GM23338 (cell line): ENCODE measurements around the gene TRPM2. TPM values are rescaled to one million over a fixed set of nuclear protein-coding genes. Genes with fewer than 3 reads are reported as not detected.

Experiments used
- ATAC-seq: fragments of 200-7000 bp; cut with Tn5 transposase; 3 replicates; pipeline ENCODE4 v1.9.1; 2020
- DNase-seq: peaks from one replicate; pipeline ENCODE4 v3.0.0-alpha.2; 2015; ENCODE audit warnings: low spot score
- H2AFZ ChIP-seq: fragments of 200-600 bp; sonication (generic); 2 replicates; pipeline ENCODE4 v1.8.0; 2016; ENCODE audit warnings: antibody characterized with exemption, mild to moderate bottlenecking, moderate library complexity
- H3F3A ChIP-seq: fragments of 200-600 bp; sonication (generic); replicated peaks from 2 replicates; pipeline ENCODE4 v1.8.0; 2017; ENCODE audit warnings: antibody characterized with exemption, mixed run types, low read depth
- H3K27ac ChIP-seq: fragments of 200-600 bp; sonication (generic); 2 replicates; pipeline ENCODE4 v1.6.1; 2016; ENCODE audit warnings: low read depth
- H3K27me3 ChIP-seq: fragments of 200-600 bp; sonication (generic); 2 replicates; pipeline ENCODE4 v1.8.0; 2016; ENCODE audit warnings: mild to moderate bottlenecking, mixed run types, moderate library complexity; ENCODE audit not compliant: insufficient read depth
- H3K36me3 ChIP-seq: fragments of 200-600 bp; sonication (generic); 2 replicates; pipeline ENCODE4 v1.8.0; 2016; ENCODE audit warnings: mild to moderate bottlenecking; ENCODE audit not compliant: insufficient read depth
- H3K4me1 ChIP-seq: fragments of 200-600 bp; sonication (generic); 2 replicates; pipeline ENCODE4 v1.8.0; 2016; ENCODE audit warnings: mild to moderate bottlenecking, moderate library complexity; ENCODE audit not compliant: insufficient read depth
- H3K4me2 ChIP-seq: fragments of 200-600 bp; sonication (generic); 2 replicates; pipeline ENCODE4 v1.7.1; 2017; ENCODE audit warnings: mixed run types
- H3K4me3 ChIP-seq: fragments of 200-600 bp; sonication (generic); 2 replicates; pipeline ENCODE4 v1.6.1; 2016; ENCODE audit warnings: mixed run types
- H3K79me2 ChIP-seq: fragments of 200-600 bp; sonication (generic); replicated peaks from 2 replicates; pipeline ENCODE4 v1.8.0; 2017; ENCODE audit warnings: mild to moderate bottlenecking; ENCODE audit not compliant: insufficient read depth
- H3K9me2 ChIP-seq: fragments of 200-600 bp; sonication (generic); 2 replicates; pipeline ENCODE4 v1.8.0; 2017; ENCODE audit not compliant: insufficient read depth
- H4K20me1 ChIP-seq: fragments of 200-600 bp; sonication (generic); replicated peaks from 2 replicates; pipeline ENCODE4 v1.8.0; 2017; ENCODE audit warnings: mild to moderate bottlenecking; ENCODE audit not compliant: insufficient read depth
- H3K27ac Mint-ChIP-seq: 2 replicates; pipeline ENCODE4 v1.8.0; 2020; ENCODE audit warnings: inconsistent platforms, mild to moderate bottlenecking, moderate library complexity, mixed read lengths
- H3K27me3 Mint-ChIP-seq: 3 replicates; pipeline ENCODE4 v1.8.0; 2022; ENCODE audit warnings: low read depth, mild to moderate bottlenecking, moderate library complexity, mixed read lengths, inconsistent platforms; ENCODE audit not compliant: insufficient read depth, poor library complexity
- H3K36me3 Mint-ChIP-seq: 3 replicates; pipeline ENCODE4 v1.8.0; 2021; ENCODE audit warnings: low read depth, mild to moderate bottlenecking, inconsistent platforms, moderate library complexity, mixed read lengths
- H3K4me1 Mint-ChIP-seq: 3 replicates; pipeline ENCODE4 v1.8.0; 2020; ENCODE audit warnings: mild to moderate bottlenecking, inconsistent platforms, mixed read lengths
- H3K4me3 Mint-ChIP-seq: 3 replicates; pipeline ENCODE4 v1.8.0; 2021; ENCODE audit warnings: moderate library complexity, mild to moderate bottlenecking, inconsistent platforms, mixed read lengths
- H3K9me3 Mint-ChIP-seq: 3 replicates; pipeline ENCODE4 v1.8.0; 2020; ENCODE audit warnings: moderate library complexity, mild to moderate bottlenecking, inconsistent platforms, mixed read lengths
- CREB1 ChIP-seq: fragments of 250-450 bp; sonication (Bioruptor Pico); IDR thresholded peaks from 2 replicates; pipeline ENCODE4 v1.5.0; 2020; ENCODE audit warnings: low read depth, mild to moderate bottlenecking, moderate library complexity
- EZH2 ChIP-seq: fragments of 200-600 bp; sonication (generic); IDR thresholded peaks from one replicate; pipeline ENCODE4 v1.8.0; 2017; ENCODE audit warnings: antibody characterized with exemption, mild to moderate bottlenecking, low read depth; ENCODE audit not compliant: unreplicated experiment
- EZH2phosphoT487 ChIP-seq: fragments of 200-600 bp; sonication (generic); IDR thresholded peaks from one replicate; pipeline ENCODE4 v1.8.1; 2018; ENCODE audit warnings: antibody characterized with exemption; ENCODE audit not compliant: unreplicated experiment
- POLR2AphosphoS5 ChIP-seq: IDR thresholded peaks from 2 replicates; pipeline ENCODE4 v1.6.1; 2016; ENCODE audit warnings: antibody characterized with exemption, low read depth
- STAT1 ChIP-seq: IDR thresholded peaks from one replicate; pipeline ENCODE4 v1.6.1; 2016; ENCODE audit warnings: antibody characterized with exemption; ENCODE audit not compliant: unreplicated experiment
- ZNF114 ChIP-seq: fragments of 250-450 bp; sonication (Bioruptor Pico); IDR thresholded peaks from 2 replicates; pipeline ENCODE4 v1.5.0; 2020; ENCODE audit warnings: mild to moderate bottlenecking, moderate library complexity
- ZNF331 ChIP-seq: fragments of 250-450 bp; sonication (Bioruptor Pico); IDR thresholded peaks from 2 replicates; pipeline ENCODE4 v1.5.0; 2020; ENCODE audit warnings: low read depth, mild to moderate bottlenecking, moderate library complexity
- polyA plus RNA-seq: library from polyadenylated mRNA; unstranded; fragments of >200 nt; fragmentation: Nextera tagmentation; extraction: Ambion mirVana; gene quantifications from 2 replicates; pipeline ENCODE4 v1.2.1, GENCODE V29; 2016
- total RNA-seq: library from RNA; depleted of rRNA; stranded (reverse); fragments of >200 nt; shearing (Covaris generic); gene quantifications from 2 replicates; pipeline ENCODE4 v1.2.3, GENCODE V29; 2014
- TF ChIP-seq, protein P1 (sequence below): IDR thresholded peaks from one replicate; pipeline ENCODE4 v1.6.1; 2018; ENCODE audit warnings: antibody characterized with exemption; ENCODE audit not compliant: unreplicated experiment
- TF ChIP-seq, protein P2 (sequence below): IDR thresholded peaks from 2 replicates; pipeline ENCODE4 v1.6.1; 2016; ENCODE audit warnings: antibody characterized with exemption

TRPM2 gene
- total and polyA plus RNA-seq, 2 experiments from 2014 or later, result 0.53 to 0.83 TPM

- H3K4me3 Mint-ChIP-seq, result no peak overlapping the region
- Histone ChIP-seq H3K36me3 (no peaks in the 10 kb centered on the region), H3K27me3 (no peaks in the 10 kb centered on the region), H3K4me1 (no peaks in the 10 kb centered on the region), H3K4me3 (no peak overlapping the region), H3K4me2 (no peak overlapping the region), H3K79me2 (no peaks in the 10 kb centered on the region), H3K9me2 (no peaks in the 10 kb centered on the region), H4K20me1 (no peaks in the 10 kb centered on the region), H3K27ac (no peak overlapping the region), H2AFZ (no peak overlapping the region), H3F3A (no peaks in the 10 kb centered on the region)
- H3K4me1 Mint-ChIP-seq, result no peaks in the 10 kb centered on the region
- TF ChIP-seq ZNF331 (CRISPR knock-in tag) (no peak), STAT1 (no peak), POLR2AphosphoS5 (no peak), CREB1 (no peak)
- TF ChIP-seq, protein P1, sequence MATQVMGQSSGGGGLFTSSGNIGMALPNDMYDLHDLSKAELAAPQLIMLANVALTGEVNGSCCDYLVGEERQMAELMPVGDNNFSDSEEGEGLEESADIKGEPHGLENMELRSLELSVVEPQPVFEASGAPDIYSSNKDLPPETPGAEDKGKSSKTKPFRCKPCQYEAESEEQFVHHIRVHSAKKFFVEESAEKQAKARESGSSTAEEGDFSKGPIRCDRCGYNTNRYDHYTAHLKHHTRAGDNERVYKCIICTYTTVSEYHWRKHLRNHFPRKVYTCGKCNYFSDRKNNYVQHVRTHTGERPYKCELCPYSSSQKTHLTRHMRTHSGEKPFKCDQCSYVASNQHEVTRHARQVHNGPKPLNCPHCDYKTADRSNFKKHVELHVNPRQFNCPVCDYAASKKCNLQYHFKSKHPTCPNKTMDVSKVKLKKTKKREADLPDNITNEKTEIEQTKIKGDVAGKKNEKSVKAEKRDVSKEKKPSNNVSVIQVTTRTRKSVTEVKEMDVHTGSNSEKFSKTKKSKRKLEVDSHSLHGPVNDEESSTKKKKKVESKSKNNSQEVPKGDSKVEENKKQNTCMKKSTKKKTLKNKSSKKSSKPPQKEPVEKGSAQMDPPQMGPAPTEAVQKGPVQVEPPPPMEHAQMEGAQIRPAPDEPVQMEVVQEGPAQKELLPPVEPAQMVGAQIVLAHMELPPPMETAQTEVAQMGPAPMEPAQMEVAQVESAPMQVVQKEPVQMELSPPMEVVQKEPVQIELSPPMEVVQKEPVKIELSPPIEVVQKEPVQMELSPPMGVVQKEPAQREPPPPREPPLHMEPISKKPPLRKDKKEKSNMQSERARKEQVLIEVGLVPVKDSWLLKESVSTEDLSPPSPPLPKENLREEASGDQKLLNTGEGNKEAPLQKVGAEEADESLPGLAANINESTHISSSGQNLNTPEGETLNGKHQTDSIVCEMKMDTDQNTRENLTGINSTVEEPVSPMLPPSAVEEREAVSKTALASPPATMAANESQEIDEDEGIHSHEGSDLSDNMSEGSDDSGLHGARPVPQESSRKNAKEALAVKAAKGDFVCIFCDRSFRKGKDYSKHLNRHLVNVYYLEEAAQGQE, result no peak
- DNase-seq (no peak), ATAC-seq (no peak)
- no peak overlapping the region for H3K27ac Mint-ChIP-seq
- H3K9me3 Mint-ChIP-seq, result no peaks in the 10 kb centered on the region
- H3K27me3 Mint-ChIP-seq, result peaks cover 3% of the 10 kb centered on the region
- H3K36me3 Mint-ChIP-seq, result no peaks in the 10 kb centered on the region; the same call in 2 of the 3 replicates
Measured at GRCh38 chr21:44331209-44331608, 22.2 kb upstream of the TRPM2 start.

DNA sequence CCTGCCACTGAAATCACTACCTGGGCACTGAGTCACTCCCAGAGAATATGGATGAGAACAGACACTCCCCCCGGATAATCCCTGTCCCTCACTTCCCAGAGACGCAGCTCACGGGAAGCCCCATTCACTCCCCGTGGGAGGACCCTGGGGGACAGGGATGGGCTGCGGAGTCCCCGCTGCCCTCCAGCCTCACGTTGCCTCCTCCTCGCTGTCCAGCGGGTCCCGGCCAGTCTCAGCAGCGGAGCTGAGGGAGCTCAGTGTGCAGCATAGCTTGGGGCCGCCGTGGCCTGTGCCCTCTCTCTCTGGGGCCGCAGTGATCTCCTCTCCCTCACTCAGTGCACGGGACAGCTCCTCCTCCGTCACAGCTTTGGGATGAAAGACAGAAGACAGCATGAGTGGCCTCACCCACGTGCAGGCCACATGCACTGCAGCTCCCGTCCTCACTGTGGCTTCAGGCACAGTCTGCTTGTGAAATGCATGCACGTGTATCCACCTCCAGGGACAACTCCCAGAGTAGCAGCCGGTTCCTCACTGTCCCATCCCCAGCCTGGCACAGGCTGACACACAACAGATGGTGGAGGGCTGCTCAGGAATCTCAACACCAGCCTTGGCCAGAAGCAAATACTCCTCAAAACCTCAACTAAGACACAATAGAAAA is 21.6 kb upstream of the TRPM2 start:
- Histone ChIP-seq H3K9me2 (no peaks in the 10 kb centered on the region), H3K4me1 (no peaks in the 10 kb centered on the region), H3K36me3 (no peaks in the 10 kb centered on the region), H3K79me2 (no peaks in the 10 kb centered on the region), H3K4me3 (no peak overlapping the region), H2AFZ (no peak overlapping the region), H3F3A (no peaks in the 10 kb centered on the region), H3K4me2 (no peak overlapping the region), H3K27ac (no peak overlapping the region), H3K27me3 (no peaks in the 10 kb centered on the region), H4K20me1 (no peaks in the 10 kb centered on the region)
- ATAC-seq (no peak), DNase-seq (no peak)
- Mint-ChIP-seq H3K27me3 (peaks cover 3% of the 10 kb centered on the region), H3K9me3 (no peaks in the 10 kb centered on the region), H3K4me1 (no peaks in the 10 kb centered on the region), H3K27ac (no peak overlapping the region), H3K4me3 (no peak overlapping the region), H3K36me3 (no peaks in the 10 kb centered on the region; the same call in 2 of the 3 replicates)
- TF ChIP-seq, protein P1, result no peak
- TF ChIP-seq POLR2AphosphoS5, result no peak
- TF ChIP-seq STAT1, result no peak
- TF ChIP-seq EZH2phosphoT487, result no peak
- no peak for TF ChIP-seq ZNF331 (CRISPR knock-in tag)
- TF ChIP-seq EZH2, result no peak
- TF ChIP-seq, protein P2, sequence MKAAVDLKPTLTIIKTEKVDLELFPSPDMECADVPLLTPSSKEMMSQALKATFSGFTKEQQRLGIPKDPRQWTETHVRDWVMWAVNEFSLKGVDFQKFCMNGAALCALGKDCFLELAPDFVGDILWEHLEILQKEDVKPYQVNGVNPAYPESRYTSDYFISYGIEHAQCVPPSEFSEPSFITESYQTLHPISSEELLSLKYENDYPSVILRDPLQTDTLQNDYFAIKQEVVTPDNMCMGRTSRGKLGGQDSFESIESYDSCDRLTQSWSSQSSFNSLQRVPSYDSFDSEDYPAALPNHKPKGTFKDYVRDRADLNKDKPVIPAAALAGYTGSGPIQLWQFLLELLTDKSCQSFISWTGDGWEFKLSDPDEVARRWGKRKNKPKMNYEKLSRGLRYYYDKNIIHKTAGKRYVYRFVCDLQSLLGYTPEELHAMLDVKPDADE, result no peak
- no peak for TF ChIP-seq CREB1
- TF ChIP-seq ZNF114, result no peak
